B cell (primary cell): ENCODE data around the gene TFDP1. TPM values are rescaled to one million over a fixed set of nuclear protein-coding genes. Genes with fewer than 3 reads are reported as not detected.

Experiments used
- ATAC-seq: fragments of 200-7000 bp; cut with Tn5 transposase; one replicate; pipeline ENCODE4 v1.10.0; 2021; ENCODE audit warnings: low read depth, mild to moderate bottlenecking, moderate number of reproducible peaks, moderate library complexity
- CTCF ChIA-PET: fragments of 350-600 bp; sonication (Branson Sonifier 250); formaldehyde crosslinking; loops from one replicate; lab custom pipeline; 2021; ENCODE audit warnings: antibody characterized with exemption, inconsistent platforms; lab: Charles Lee
- POLR2A ChIA-PET: fragments of 350-600 bp; sonication (Branson Sonifier 250); formaldehyde crosslinking; loops from one replicate; lab custom pipeline; 2021; ENCODE audit warnings: antibody characterized with exemption; lab: Charles Lee
- DNase-seq: peaks from one replicate; pipeline ENCODE4 v3.0.0; 2013
- H2AFZ ChIP-seq: 2 replicates; pipeline ENCODE4 v1.6.1; 2012; ENCODE audit warnings: mild to moderate bottlenecking, low read depth, low read length; ENCODE audit not compliant: insufficient read depth, poor library complexity, severe bottlenecking
- H3K27ac ChIP-seq, 2 donors: 1 replicate in 1 of 2; 2 replicates in 1 of 2; pipeline ENCODE4 v1.5.1; 2012 to 2013; ENCODE audit warnings: low read length in 2 of 2, mild to moderate bottlenecking in 2 of 2, moderate library complexity in 1 of 2
- H3K27me3 ChIP-seq, 4 experiments: fragments of 200-600 bp in 1 of 4; sonication (generic) in 1 of 4; replicated peaks in 1 of 4; 1 replicate in 2 of 4; 2 replicates in 2 of 4; pipeline versions ENCODE4 v1.6.1 to v1.7.0; 2013 to 2016; ENCODE audit warnings: low read length in 3 of 4, mild to moderate bottlenecking in 2 of 4, mixed read lengths in 1 of 4, moderate library complexity in 1 of 4; ENCODE audit not compliant: insufficient read depth in 4 of 4, control insufficient read depth in 3 of 4; ENCODE audit errors: control extremely low read depth in 1 of 4
- H3K36me3 ChIP-seq, 2 experiments: replicated peaks in 1 of 2; 1 replicate in 1 of 2; 2 replicates in 1 of 2; pipeline versions ENCODE4 v1.6.1 to v1.7.1; 2013; ENCODE audit warnings: low read length in 1 of 2; ENCODE audit not compliant: insufficient read depth in 2 of 2, control insufficient read depth in 1 of 2; ENCODE audit errors: control extremely low read depth in 1 of 2, extremely low read depth in 1 of 2
- H3K4me1 ChIP-seq, 2 donors: fragments of 200-600 bp in 1 of 2; sonication (generic) in 1 of 2; 1 replicate in 1 of 2; 2 replicates in 1 of 2; pipeline versions ENCODE4 v1.5.1 to v1.6.1; 2013 to 2017; ENCODE audit warnings: low read length in 2 of 2; ENCODE audit not compliant: control insufficient read depth in 2 of 2, insufficient read depth in 2 of 2
- H3K4me2 ChIP-seq: replicated peaks from 2 replicates; pipeline ENCODE3; 2012; ENCODE audit warnings: mild to moderate bottlenecking, low read depth, low read length; ENCODE audit not compliant: poor library complexity, severe bottlenecking
- H3K4me3 ChIP-seq, 5 experiments: fragments of 200-600 bp in 1 of 5; sonication (generic) in 1 of 5; 1 replicate in 3 of 5; 2 replicates in 2 of 5; pipeline versions ENCODE4 v1.5.1 to v1.7.0; 2011 to 2016; ENCODE audit warnings: low read length in 4 of 5, mild to moderate bottlenecking in 4 of 5, low read depth in 2 of 5, control low read depth in 1 of 5, moderate library complexity in 1 of 5; ENCODE audit not compliant: insufficient read depth in 1 of 5; ENCODE audit errors: control extremely low read depth in 1 of 5, extremely low read depth in 1 of 5
- H3K79me2 ChIP-seq: fragments of 200-600 bp; sonication (generic); one replicate; pipeline ENCODE4 v1.6.0; 2016; ENCODE audit warnings: low read length; ENCODE audit not compliant: control insufficient read depth, insufficient read depth
- H3K9ac ChIP-seq: fragments of 200-600 bp; sonication (generic); 2 replicates; pipeline ENCODE4 v1.6.1; 2017; ENCODE audit warnings: mild to moderate bottlenecking, low read length, moderate library complexity
- H3K9me3 ChIP-seq, 3 donors: one replicate each; pipeline versions ENCODE4 v1.6.1 to v1.7.1; 2013; ENCODE audit warnings: low read length in 2 of 3; ENCODE audit not compliant: control insufficient read depth in 2 of 3, insufficient read depth in 1 of 3; ENCODE audit errors: control extremely low read depth in 1 of 3
- H4K20me1 ChIP-seq: 2 replicates; pipeline ENCODE4 v1.6.0; 2012; ENCODE audit warnings: mild to moderate bottlenecking, low read length; ENCODE audit not compliant: insufficient read depth, control insufficient read depth, poor library complexity, severe bottlenecking
- H3K27ac Mint-ChIP-seq: one replicate; pipeline ENCODE4 v1.8.0; 2021; ENCODE audit warnings: mixed read lengths
- H3K27me3 Mint-ChIP-seq: one replicate; pipeline ENCODE4 v1.8.0; 2021; ENCODE audit warnings: mixed read lengths
- H3K4me1 Mint-ChIP-seq: one replicate; pipeline ENCODE4 v1.8.0; 2021; ENCODE audit warnings: mixed read lengths
- H3K4me3 Mint-ChIP-seq: one replicate; pipeline ENCODE4 v1.8.0; 2021; ENCODE audit warnings: mixed read lengths
- H3K9me3 Mint-ChIP-seq: one replicate; pipeline ENCODE4 v1.8.0; 2022; ENCODE audit warnings: mixed read lengths; ENCODE audit not compliant: insufficient read depth
- EZH2 ChIP-seq: IDR thresholded peaks from 2 replicates; pipeline ENCODE4 v1.6.1; 2012; ENCODE audit warnings: borderline replicate concordance, low read depth, mild to moderate bottlenecking, moderate library complexity, low read length; ENCODE audit not compliant: insufficient read depth, poor library complexity, severe bottlenecking
- WGBS: methylation state at CpG from one replicate; pipeline ENCODE4 v1.1.5; 2013; ENCODE audit warnings: missing lambda C conversion rate; ENCODE audit not compliant: insufficient coverage; 5-methylcytosine and 5-hydroxymethylcytosine counted together
- intact Hi-C: fragments of 100-400 bp; cut with micrococcal nuclease; formaldehyde crosslinking; loops from one replicate; pipeline ENCODE4 v1.10.0; 2022
- polyA plus RNA-seq: library from polyadenylated mRNA; depleted of rRNA; stranded (reverse); fragments of >200 nt; gene quantifications from 2 replicates; pipeline ENCODE4 v1.2.3, GENCODE V29; 2012
- total RNA-seq, 2 donors: library from RNA; stranded (reverse); fragments of 120-200 nt in 1 of 2; gene quantifications; 1 replicate in 1 of 2; 2 replicates in 1 of 2; pipeline versions ENCODE4 v1.2.3 to v1.2.4, GENCODE V29; 2013 to 2022
- TF ChIP-seq, protein P1 (sequence below): fragments of 200-600 bp; IDR thresholded peaks from one replicate; pipeline ENCODE4 v1.8.0; 2022; ENCODE audit warnings: antibody characterized with exemption, mild to moderate bottlenecking

Gene TFDP1
- total and polyA plus RNA-seq, 2 donors (not counting 1 experiment from before 2014, with no cell fraction given): 19.1 to 31.1 TPM

GRCh38 chr13:113653264-113654174 lies 69.0 kb downstream of the TFDP1 start:
- Histone ChIP-seq H3K27ac (no peak overlapping the region), H3K4me2 (no peak overlapping the region), H3K4me1 (no peaks in the 10 kb centered on the region), H3K27me3 (no peaks in the 10 kb centered on the region), H3K4me3 (no peak overlapping the region), H3K79me2 (no peaks in the 10 kb centered on the region), H3K9me3 (no peaks in the 10 kb centered on the region), H3K36me3 (no peaks in the 10 kb centered on the region), H4K20me1 (no peaks in the 10 kb centered on the region), H2AFZ (no peak overlapping the region), H3K9ac (no peak overlapping the region)
- TF ChIP-seq EZH2: no peak
- TF ChIP-seq, protein P1, sequence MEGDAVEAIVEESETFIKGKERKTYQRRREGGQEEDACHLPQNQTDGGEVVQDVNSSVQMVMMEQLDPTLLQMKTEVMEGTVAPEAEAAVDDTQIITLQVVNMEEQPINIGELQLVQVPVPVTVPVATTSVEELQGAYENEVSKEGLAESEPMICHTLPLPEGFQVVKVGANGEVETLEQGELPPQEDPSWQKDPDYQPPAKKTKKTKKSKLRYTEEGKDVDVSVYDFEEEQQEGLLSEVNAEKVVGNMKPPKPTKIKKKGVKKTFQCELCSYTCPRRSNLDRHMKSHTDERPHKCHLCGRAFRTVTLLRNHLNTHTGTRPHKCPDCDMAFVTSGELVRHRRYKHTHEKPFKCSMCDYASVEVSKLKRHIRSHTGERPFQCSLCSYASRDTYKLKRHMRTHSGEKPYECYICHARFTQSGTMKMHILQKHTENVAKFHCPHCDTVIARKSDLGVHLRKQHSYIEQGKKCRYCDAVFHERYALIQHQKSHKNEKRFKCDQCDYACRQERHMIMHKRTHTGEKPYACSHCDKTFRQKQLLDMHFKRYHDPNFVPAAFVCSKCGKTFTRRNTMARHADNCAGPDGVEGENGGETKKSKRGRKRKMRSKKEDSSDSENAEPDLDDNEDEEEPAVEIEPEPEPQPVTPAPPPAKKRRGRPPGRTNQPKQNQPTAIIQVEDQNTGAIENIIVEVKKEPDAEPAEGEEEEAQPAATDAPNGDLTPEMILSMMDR: no peak
- no peak for ATAC-seq
- 59% methylated on average over 19 of the region's 24 CpGs for WGBS
- POLR2A ChIA-PET: no interaction called here
- intact Hi-C loops: no loop called here
- Mint-ChIP-seq H3K27me3 (no peaks in the 10 kb centered on the region), H3K27ac (no peak overlapping the region), H3K4me3 (no peak overlapping the region), H3K4me1 (no peaks in the 10 kb centered on the region), H3K9me3 (no peaks in the 10 kb centered on the region)
- CTCF ChIA-PET: no interaction called here
- DNase-seq: no peak

DNA sequence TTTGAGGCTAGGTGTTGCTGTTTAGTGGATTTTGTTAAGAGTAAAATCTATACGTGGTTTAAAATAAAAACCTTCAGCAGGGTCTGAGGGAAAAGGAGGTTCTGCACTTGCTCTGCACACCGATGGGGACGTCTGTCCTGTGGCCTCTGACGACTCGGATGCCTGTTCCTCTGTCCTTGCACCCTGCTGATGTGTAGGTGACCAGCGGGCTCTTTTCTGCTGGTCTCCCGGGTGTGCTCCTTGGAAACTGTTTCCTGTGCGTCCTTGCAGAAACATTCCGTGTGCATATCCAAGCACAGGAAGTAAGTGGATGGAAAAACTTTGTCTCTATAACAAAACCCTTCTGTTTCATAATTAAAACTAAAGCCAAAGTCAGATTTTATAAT lies 69.6 kb downstream of the TFDP1 start:
- Histone ChIP-seq H3K27ac (no peak overlapping the region), H4K20me1 (no peaks in the 10 kb centered on the region), H3K36me3 (no peaks in the 10 kb centered on the region), H3K4me2 (no peak overlapping the region), H3K9ac (no peak overlapping the region), H3K9me3 (no peaks in the 10 kb centered on the region), H3K4me1 (no peaks in the 10 kb centered on the region), H3K27me3 (no peaks in the 10 kb centered on the region), H3K79me2 (no peaks in the 10 kb centered on the region), H3K4me3 (no peak overlapping the region), H2AFZ (no peak overlapping the region)
- WGBS: 76% methylated on average over 6 of the region's 9 CpGs
- Mint-ChIP-seq H3K27me3 (no peaks in the 10 kb centered on the region), H3K9me3 (no peaks in the 10 kb centered on the region), H3K4me1 (no peaks in the 10 kb centered on the region), H3K4me3 (no peak overlapping the region), H3K27ac (no peak overlapping the region)
- DNase-seq (no peak), ATAC-seq (no peak)
- ChIA-PET CTCF (no interaction called here), POLR2A (no interaction called here)
- TF ChIP-seq, protein P1: no peak
- no peak for TF ChIP-seq EZH2
- intact Hi-C loops: no loop called here
